ENCODE data around the gene MPST. TPM values are rescaled to one million over a fixed set of nuclear protein-coding genes. Genes with fewer than 3 reads are reported as not detected.

The MPST gene
- total RNA-seq: 10 to 100 TPM; 28.5 to 33.6 TPM

DNA sequence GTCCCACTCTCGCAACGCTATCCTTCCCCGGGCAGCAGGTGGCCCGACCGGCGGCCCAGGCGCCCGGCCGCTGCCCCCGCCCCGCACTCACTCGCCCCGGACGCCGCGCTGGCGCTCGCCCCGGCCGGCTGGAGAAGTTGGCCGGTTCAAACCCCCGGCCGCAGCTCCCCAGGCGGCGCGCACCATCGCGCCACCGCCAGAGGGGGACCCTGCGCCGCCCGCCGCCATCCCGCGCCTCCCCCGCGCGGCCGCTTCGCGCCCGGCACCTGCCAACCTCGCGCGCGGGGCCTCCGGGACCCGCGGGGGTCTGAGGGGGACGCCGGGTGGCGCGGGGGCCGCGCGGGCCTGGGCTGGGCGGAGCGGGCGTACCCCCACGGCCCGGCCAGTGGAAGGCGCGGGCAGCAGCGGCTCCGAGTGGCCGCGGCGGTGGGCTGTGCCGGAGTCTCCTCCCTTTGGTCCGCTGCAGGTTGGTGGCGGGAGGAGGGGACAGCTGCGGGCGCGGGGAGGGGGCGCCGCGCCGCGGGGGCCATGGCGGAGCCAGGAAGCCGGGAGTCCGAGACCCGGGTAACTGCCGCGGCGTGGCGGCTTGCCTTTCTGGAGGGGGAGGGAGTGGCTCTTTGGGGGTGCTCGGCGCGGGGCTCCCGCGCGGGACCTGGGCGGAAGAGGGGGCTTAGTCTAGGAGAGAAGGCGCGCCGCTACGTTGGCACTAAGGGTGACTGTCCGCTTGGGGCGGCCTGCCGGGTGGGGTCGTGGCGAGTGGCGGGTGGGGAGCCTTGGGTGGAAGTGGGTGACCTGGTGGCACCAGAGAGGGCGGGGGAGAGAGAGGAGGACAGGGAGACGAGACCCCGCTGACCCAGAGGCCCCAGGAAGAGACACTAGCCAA lies at the start of gene MPST, which contains the start of gene TST:
Gene MPST (plus strand): TSS at position 434 of the 883 bp plus-strand sequence. CDS start 95 bp downstream, at position 529.
Gene TST (minus strand): TSS at position 139 of the 883 bp plus-strand sequence. CDS start 715 bp downstream, outside the sequence.
- peaks cover 24% of the 10 kb centered on the region for H3K4me1 Mint-ChIP-seq (ENCODE audit: low read depth)
- H3K27me3 Mint-ChIP-seq (ENCODE audit: low read depth): peaks cover 2% of the 10 kb centered on the region
- peak within 1 kb of the TSS; percentile 87 for H3K27ac Mint-ChIP-seq
- POLR2A ChIA-PET: interaction anchor here (0.7 kb wide), 1 partner anchor 179 kb away, joined by 3 read pairs; no protein-coding TSS in a partner anchor
- no peaks in the 10 kb centered on the region for H3K9me3 Mint-ChIP-seq (ENCODE audit: insufficient read depth)
- H3K36me3 Mint-ChIP-seq (ENCODE audit: low read depth): no peaks in the 10 kb centered on the region
- peak within 1 kb of the TSS; percentile 88 for H3K4me3 Mint-ChIP-seq
- ATAC-seq (peak; percentile 87), DNase-seq (peak; percentile 54)
- CTCF ChIA-PET: interaction anchor here (0.8 to 3.0 kb wide), 12 partner anchors 9 to 244 kb away, joined by 3 to 13 read pairs (median 3); partner anchors contain the start of gene IFT27

DNA sequence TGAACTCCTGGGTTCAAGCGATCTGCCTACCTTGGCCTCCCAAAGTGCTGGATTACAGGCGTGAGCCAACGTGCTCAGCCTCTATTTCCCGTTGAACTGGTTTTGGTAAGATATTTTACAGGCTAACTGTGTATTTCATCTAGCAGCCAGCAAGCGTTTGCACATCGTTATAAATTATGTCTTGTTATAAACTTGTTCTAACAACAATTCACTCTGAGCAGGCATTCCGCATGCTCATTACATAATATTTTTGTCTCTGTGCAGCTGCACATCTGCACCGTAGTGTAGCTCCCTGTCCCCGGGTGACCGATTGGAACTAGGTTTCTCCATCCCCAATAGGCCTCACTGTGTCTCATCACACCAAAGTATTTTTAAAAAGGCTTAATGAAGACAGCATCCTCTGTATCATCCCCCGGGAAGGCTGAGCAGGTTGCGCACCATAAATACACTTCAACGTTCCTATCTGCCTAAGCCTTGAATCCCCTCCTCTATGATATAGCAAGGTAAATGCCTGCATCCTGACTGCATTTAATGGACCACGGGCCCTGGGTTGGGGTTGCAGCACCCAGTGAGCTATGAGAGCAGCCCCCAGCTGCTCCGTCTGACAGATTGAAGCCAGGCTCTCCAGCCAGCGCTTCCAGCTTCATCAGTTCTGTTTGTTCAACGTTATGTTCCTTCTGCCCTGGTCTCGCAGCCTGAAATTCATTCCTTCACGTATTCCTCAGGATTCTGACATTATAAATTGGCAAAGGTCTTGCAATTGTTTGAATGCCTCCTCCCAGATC lies 48.0 kb upstream of the MPST start:
- H3K4me1 Mint-ChIP-seq (ENCODE audit: low read depth): peaks cover 1% of the 10 kb centered on the region
- H3K4me3 Mint-ChIP-seq: no peak overlapping the region
- H3K27ac Mint-ChIP-seq: no peak overlapping the region
- POLR2A ChIA-PET: no interaction called here
- H3K27me3 Mint-ChIP-seq (ENCODE audit: low read depth): peaks cover 2% of the 10 kb centered on the region
- CTCF ChIA-PET: interaction anchor here (1.0 to 1.3 kb wide), 4 partner anchors 98 to 215 kb away, joined by 3 to 5 read pairs (median 3); partner anchors contain the start of gene IFT27
- ATAC-seq (no peak), DNase-seq (no peak)
- no peaks in the 10 kb centered on the region for H3K9me3 Mint-ChIP-seq (ENCODE audit: insufficient read depth)
- no peaks in the 10 kb centered on the region for H3K36me3 Mint-ChIP-seq (ENCODE audit: low read depth)

DNA sequence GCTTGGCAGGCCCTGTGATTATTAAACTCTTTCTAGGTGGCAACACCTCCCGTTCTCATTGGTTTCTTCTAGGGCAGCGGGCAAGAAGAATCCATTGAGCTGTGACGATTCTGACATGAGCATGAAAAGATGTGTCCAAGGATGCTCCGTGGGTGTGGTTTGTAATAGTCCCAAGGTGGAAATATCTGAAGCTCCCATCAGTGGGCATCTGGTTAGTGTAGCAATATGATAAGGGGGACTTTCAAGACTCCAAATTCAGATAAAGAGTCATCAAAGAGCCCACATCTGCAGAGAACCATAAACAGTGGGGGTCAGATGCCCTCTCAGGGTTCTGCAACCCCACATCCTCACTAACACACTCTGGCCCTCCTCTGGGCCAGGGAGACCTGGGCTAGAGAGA lies 42.9 kb upstream of the MPST start:
- Mint-ChIP-seq H3K36me3 (ENCODE audit: low read depth) (no peaks in the 10 kb centered on the region), H3K4me1 (ENCODE audit: low read depth) (peaks cover 20% of the 10 kb centered on the region), H3K4me3 (no peak overlapping the region), H3K27me3 (ENCODE audit: low read depth) (no peaks in the 10 kb centered on the region), H3K27ac (no peak overlapping the region), H3K9me3 (ENCODE audit: insufficient read depth) (no peaks in the 10 kb centered on the region)
- POLR2A ChIA-PET: interaction anchor here (0.6 to 1.4 kb wide), 2 partner anchors 195 to 200 kb away, joined by 3 to 4 read pairs; partner anchors contain the start of gene IFT27
- ATAC-seq: no peak
- no peak for DNase-seq
- CTCF ChIA-PET: interaction anchor here (0.7 to 10.1 kb wide), 23 partner anchors 10 to 284 kb away, joined by 3 to 150 read pairs (median 5); partner anchors contain the start of genes IFT27 and NCF4

DNA sequence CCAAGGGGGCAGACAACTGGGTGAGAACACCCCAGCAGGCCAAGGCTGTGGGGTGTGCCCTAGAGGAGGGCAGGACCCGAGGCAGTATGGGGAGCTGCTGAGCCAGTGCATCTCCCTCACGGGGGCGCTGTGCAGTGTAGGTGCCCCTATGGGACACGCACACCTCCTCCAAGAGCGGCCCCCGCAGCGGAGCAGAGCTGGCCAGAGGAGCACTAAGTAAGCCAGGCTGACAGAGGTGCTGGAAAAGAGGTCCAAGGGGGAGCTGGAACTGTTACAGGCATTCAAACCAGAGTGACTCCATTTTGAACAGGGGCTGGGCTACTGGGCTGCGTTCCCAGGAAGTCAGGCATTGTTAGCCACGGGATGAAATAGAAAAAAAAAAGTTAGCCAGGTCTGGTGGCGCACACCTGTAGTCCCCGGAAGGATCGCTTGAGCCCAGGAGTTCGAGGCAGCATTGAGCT lies 42.1 kb upstream of the MPST start:
- CTCF ChIA-PET: interaction anchor here (0.6 to 10.1 kb wide), 39 partner anchors 11 to 283 kb away, joined by 3 to 150 read pairs (median 5); partner anchors contain the start of genes IFT27, NCF4 and TST
- H3K27me3 Mint-ChIP-seq (ENCODE audit: low read depth): peaks cover 2% of the 10 kb centered on the region
- peaks cover 20% of the 10 kb centered on the region for H3K4me1 Mint-ChIP-seq (ENCODE audit: low read depth)
- H3K36me3 Mint-ChIP-seq (ENCODE audit: low read depth): no peaks in the 10 kb centered on the region
- H3K4me3 Mint-ChIP-seq: peak overlapping the region; percentile 85
- H3K27ac Mint-ChIP-seq: peak overlapping the region; percentile 92
- ATAC-seq (peak; percentile 92), DNase-seq (peak; percentile 84)
- no peaks in the 10 kb centered on the region for H3K9me3 Mint-ChIP-seq (ENCODE audit: insufficient read depth)
- POLR2A ChIA-PET: interaction anchor here (0.6 to 1.4 kb wide), 5 partner anchors 11 to 301 kb away, joined by 3 to 4 read pairs (median 3); partner anchors contain the start of gene IFT27

DNA sequence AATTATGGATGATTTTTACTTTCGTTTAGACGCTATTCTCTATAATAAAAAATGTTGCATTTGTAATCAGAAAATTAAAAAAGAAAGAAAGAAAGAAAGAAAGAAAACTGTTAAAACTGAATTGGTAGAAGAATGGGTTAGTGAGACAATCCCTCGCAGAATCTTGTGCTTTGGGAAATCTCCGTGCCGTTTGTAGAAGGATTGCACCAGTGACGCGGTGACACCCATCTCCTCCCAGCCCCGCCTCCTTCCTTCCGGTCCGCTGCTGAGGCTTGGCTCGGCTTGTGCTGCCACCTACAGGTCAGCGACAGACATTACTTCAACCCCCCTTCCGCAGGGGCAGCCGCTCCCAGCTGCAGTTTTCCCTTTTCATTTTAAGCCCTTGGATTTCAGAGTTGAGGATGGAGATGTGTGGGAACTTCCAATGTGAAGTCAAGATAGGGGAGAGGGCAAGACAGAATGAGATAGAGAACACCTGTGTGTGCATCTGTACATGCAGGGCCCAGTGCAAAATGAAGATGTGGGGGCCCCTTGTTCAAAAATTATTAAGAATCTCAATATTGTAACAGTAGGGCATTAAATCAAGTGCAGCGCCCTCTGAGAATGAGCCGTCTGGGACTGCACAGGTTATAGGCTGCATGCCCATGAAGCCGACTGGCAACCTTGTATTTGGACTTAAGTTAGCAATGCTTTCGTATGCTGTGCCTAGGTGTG lies 41.4 kb upstream of the MPST start:
- Mint-ChIP-seq H3K27me3 (ENCODE audit: low read depth) (peaks cover 5% of the 10 kb centered on the region), H3K9me3 (ENCODE audit: insufficient read depth) (no peaks in the 10 kb centered on the region), H3K27ac (peak overlapping the region; percentile 92), H3K4me1 (ENCODE audit: low read depth) (peaks cover 20% of the 10 kb centered on the region), H3K36me3 (ENCODE audit: low read depth) (no peaks in the 10 kb centered on the region), H3K4me3 (peak overlapping the region; percentile 85)
- ChIA-PET POLR2A (interaction anchor here (0.6 to 1.4 kb wide), 4 partner anchors 12 to 302 kb away, joined by 3 to 4 read pairs (median 3); partner anchors contain the start of gene IFT27), CTCF (interaction anchor here (0.5 to 10.1 kb wide), 37 partner anchors 10 to 282 kb away, joined by 3 to 150 read pairs (median 5); partner anchors contain the start of genes IFT27, NCF4 and TST)
- ATAC-seq (peak; percentile 88), DNase-seq (peak; percentile 94)

DNA sequence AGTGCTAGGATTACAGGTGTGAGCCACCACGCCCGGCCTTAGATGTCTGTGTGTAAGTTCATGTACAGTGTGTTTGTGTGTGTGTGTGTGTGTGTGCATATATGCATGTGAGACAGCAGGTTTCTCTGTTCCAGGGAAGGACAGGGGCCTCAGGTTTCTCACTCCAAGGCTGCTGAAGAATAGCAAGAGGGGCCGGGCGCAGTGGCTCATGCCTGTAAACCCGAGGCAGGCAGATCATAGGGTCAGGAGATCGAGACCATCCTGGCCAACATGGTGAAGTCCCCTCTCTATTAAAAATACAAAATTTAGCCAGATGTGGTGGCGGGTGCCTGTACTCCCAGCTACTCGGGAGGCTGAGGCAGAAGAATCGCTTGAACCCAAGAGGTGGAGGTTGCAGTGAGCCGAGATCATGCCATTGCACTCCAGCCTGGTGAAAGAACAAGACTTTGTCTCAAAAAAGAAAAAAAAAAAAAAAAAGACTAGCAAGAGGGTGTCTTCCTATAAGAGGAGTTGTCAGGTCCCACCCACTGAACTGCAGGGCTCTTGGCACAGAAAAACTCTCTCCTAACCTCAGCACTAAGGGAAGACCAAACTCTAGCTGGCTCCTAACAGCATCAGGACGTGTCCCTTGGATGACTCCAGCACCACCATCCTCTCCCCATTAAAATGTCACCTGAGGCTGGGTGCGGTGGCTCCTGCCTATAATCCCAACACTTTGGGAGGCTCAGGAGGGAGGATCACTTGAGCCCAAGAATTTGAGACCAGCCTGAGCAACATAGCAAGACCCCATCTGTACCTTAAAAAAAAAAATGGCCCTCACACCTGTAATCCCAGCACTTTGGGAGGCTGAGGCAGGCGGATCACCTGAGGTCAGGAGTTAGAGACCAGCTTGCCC lies 40.3 kb upstream of the MPST start:
- Mint-ChIP-seq H3K27ac (no peak overlapping the region), H3K27me3 (ENCODE audit: low read depth) (peaks cover 10% of the 10 kb centered on the region), H3K4me3 (no peak overlapping the region), H3K36me3 (ENCODE audit: low read depth) (no peaks in the 10 kb centered on the region), H3K4me1 (ENCODE audit: low read depth) (peaks cover 20% of the 10 kb centered on the region), H3K9me3 (ENCODE audit: insufficient read depth) (no peaks in the 10 kb centered on the region)
- ChIA-PET POLR2A (no interaction called here), CTCF (interaction anchor here (2.5 to 10.1 kb wide), 3 partner anchors 120 to 198 kb away, joined by 9 to 150 read pairs (median 28); partner anchors contain the start of gene NCF4)
- DNase-seq (no peak), ATAC-seq (no peak)

DNA sequence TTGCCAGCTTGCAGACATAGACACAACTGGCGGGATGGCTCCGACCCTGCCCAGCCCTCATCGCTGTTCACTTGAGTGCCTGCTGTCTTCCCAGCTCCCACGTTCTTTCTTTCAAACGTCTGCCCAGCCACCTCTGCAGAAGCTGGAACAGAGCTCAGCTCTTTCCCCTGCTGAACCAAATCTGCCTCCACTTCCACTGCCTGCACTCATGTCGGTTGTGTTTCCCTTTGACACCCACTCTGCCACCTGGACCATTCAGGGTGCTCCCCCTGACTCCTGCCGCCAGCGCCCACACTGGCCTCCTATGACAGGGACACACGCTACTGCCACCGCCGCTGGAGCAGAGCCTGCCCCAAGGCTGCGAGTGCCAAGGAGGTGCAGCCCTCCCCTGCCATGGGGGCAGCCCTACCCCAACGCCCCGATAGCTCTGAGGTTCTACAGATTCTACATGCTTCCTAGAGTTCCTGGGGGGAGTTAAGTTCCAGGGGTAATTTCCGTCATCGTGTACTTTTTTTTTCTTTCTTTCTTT lies 38.2 kb upstream of the MPST start:
- H3K36me3 Mint-ChIP-seq (ENCODE audit: low read depth): peaks cover 4% of the 10 kb centered on the region
- ChIA-PET POLR2A (interaction anchor here (0.6 kb wide), 1 partner anchor 168 kb away, joined by 4 read pairs; the partner anchor contains the start of gene IL2RB), CTCF (interaction anchor here (2.5 to 10.1 kb wide), 2 partner anchors 122 to 200 kb away, joined by 9 to 150 read pairs; partner anchors contain the start of gene NCF4)
- H3K4me1 Mint-ChIP-seq (ENCODE audit: low read depth): peaks cover 20% of the 10 kb centered on the region
- peak overlapping the region; percentile 12 for H3K27ac Mint-ChIP-seq
- H3K4me3 Mint-ChIP-seq: no peak overlapping the region
- peaks cover 12% of the 10 kb centered on the region for H3K27me3 Mint-ChIP-seq (ENCODE audit: low read depth)
- DNase-seq: no peak
- no peak for ATAC-seq
- peaks cover 11% of the 10 kb centered on the region for H3K9me3 Mint-ChIP-seq (ENCODE audit: insufficient read depth)

DNA sequence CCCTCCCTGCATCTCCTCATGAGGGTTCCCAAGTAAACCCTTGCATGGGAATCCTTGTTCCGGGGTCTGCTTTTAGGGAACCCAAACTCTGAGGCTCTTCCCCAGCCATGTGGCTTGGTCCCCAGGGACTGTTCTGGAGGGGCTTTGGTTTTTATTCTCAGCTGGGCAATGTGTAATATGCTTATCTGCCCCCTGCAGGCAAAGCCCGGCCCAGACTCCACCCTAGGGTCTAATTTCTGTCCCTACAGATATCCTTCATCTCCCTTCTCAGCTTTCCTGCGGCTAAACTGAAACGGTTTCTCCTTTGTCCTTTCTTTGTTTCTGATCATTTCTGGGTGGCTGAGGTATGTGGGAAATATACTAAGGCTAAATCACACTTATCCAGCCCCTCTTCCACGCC lies 37.4 kb upstream of the MPST start:
- ATAC-seq (no peak), DNase-seq (no peak)
- ChIA-PET POLR2A (no interaction called here), CTCF (interaction anchor here (2.6 to 10.1 kb wide), 2 partner anchors 123 to 200 kb away, joined by 9 to 150 read pairs; partner anchors contain the start of gene NCF4)
- Mint-ChIP-seq H3K9me3 (ENCODE audit: insufficient read depth) (peaks cover 17% of the 10 kb centered on the region), H3K27ac (no peak overlapping the region), H3K27me3 (ENCODE audit: low read depth) (peaks cover 15% of the 10 kb centered on the region), H3K4me1 (ENCODE audit: low read depth) (peaks cover 12% of the 10 kb centered on the region), H3K4me3 (no peak overlapping the region), H3K36me3 (ENCODE audit: low read depth) (peaks cover 5% of the 10 kb centered on the region)

DNA sequence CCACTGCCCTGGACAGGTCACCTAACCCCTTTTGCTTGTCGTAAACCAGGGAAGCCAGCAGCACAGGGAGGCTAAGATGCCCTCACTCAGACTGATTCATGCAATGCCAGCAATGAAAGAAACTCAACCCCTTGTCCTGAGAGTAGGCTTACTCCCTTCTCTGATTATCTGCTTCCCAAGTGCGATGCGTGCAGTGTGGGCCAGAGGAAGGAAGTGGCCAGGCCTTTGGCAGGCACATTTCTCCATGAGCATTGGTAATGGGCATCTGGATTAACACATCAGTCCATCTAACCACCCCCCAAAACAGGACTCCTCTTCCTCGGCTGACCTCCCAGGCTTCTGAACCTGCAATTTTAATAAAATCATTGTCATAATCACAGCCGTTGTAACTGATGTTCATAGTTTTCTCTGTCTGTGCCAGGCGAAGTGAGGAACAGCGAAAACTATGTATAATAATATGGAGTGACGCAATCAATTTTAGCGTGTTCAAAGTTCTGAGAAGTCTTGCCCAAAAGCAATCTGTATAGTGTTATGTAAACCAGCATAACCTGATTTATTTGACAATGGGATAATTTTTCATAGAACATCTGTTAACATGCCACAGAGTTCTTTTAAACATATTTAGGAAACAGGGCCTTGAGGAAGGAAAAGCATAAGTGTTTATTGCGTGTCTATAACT lies 34.2 kb upstream of the MPST start:
- no peak overlapping the region for H3K27ac Mint-ChIP-seq
- H3K9me3 Mint-ChIP-seq (ENCODE audit: insufficient read depth): peaks cover 17% of the 10 kb centered on the region
- ChIA-PET CTCF (no interaction called here), POLR2A (no interaction called here)
- H3K36me3 Mint-ChIP-seq (ENCODE audit: low read depth): peaks cover 5% of the 10 kb centered on the region
- no peaks in the 10 kb centered on the region for H3K4me1 Mint-ChIP-seq (ENCODE audit: low read depth)
- DNase-seq (no peak), ATAC-seq (no peak)
- H3K4me3 Mint-ChIP-seq: no peak overlapping the region
- peaks cover 20% of the 10 kb centered on the region for H3K27me3 Mint-ChIP-seq (ENCODE audit: low read depth)
